ENCODE data around the gene DMRTC2. TPM values are rescaled to one million over a fixed set of nuclear protein-coding genes. Genes with fewer than 3 reads are reported as not detected.

DMRTC2 gene
- total RNA-seq, 8 experiments from 2014 or later, result 0.09 to 0.90 (median 0.13) TPM; not detected in 3

GRCh38 chr19:41890936-41891335 lies 46.1 kb downstream of the DMRTC2 start:
- in situ Hi-C loops (cut with MboI; ENCODE audit: low pct_unique_long_range_greater_than_20kb in 2 of 9, low sequenced_read_pairs in 9 of 9, unreplicated experiment in 9 of 9), result no loop called here
- Histone ChIP-seq H3K4me3 (no peak overlapping the region), H3K4me1 (replicated peaks in 1 of 2) (no peaks in the 10 kb centered on the region), H3K27ac (no peak overlapping the region)
- no peak for ATAC-seq (replicated peaks in 6 of 8)
- WGBS, 10 experiments, result 79 to 100% (median 92%) methylated on average over 2 to 4 of the region's 4 CpGs; no CpG with 5 or more reads in 5 of the 10 experiments

GRCh38 chr19:41892173-41892902 lies 47.5 kb downstream of the DMRTC2 start:
- ATAC-seq (replicated peaks in 6 of 8), result no peak
- Histone ChIP-seq H3K4me1 (replicated peaks in 1 of 2) (no peaks in the 10 kb centered on the region), H3K4me3 (no peak overlapping the region), H3K27ac (no peak overlapping the region)
- in situ Hi-C loops (cut with MboI; ENCODE audit: low pct_unique_long_range_greater_than_20kb in 2 of 9, low sequenced_read_pairs in 9 of 9, unreplicated experiment in 9 of 9), result no loop called here
- WGBS, 10 experiments, result 80 to 93% (median 88%) methylated on average over 2 to 5 of the region's 34 CpGs; no CpG with 5 or more reads in 6 of the 10 experiments

DNA sequence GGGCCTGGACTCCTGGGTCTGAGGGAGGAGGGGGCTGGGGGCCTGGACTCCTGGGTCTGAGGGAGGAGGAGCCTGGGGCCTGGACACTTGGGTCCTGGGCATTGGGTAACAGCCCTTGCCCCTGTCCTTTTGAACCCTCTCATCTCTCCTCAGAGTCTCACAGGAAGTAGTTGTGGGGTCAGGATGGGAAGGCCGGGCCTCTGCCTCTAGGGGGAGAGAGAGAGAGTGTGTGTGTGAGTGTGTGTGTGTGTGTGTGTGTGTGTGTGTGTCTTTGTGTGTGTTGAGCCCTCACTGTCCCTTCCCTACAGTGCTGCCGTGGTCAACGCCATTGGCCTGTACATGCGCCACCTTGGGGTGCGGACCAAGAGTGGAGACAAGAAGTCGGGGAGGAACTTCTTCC lies 49.1 kb downstream of the DMRTC2 start:
- Histone ChIP-seq H3K4me3 (no peak overlapping the region), H3K4me1 (replicated peaks in 1 of 2) (no peaks in the 10 kb centered on the region), H3K27ac (no peak overlapping the region)
- in situ Hi-C loops (cut with MboI; ENCODE audit: low pct_unique_long_range_greater_than_20kb in 2 of 9, low sequenced_read_pairs in 9 of 9, unreplicated experiment in 9 of 9), result no loop called here
- peak in 3 of 8 experiments; percentile 5 to 26 (median 8) for ATAC-seq (replicated peaks in 6 of 8)
- WGBS, 10 experiments, result 94 to 100% (median 95%) methylated on average over 2 to 4 of the region's 6 CpGs; no CpG with 5 or more reads in 7 of the 10 experiments

GRCh38 chr19:41894350-41894749 lies 49.5 kb downstream of the DMRTC2 start:
- Histone ChIP-seq H3K27ac (no peak overlapping the region), H3K4me1 (replicated peaks in 1 of 2) (no peaks in the 10 kb centered on the region), H3K4me3 (no peak overlapping the region)
- peak in 1 of 8 experiments; percentile 1 for ATAC-seq (replicated peaks in 6 of 8)
- WGBS, 10 experiments, result 75 to 93% (median 84%) methylated on average over 1 to 7 of the region's 14 CpGs; no CpG with 5 or more reads in 4 of the 10 experiments
- in situ Hi-C loops (cut with MboI; ENCODE audit: low pct_unique_long_range_greater_than_20kb in 2 of 9, low sequenced_read_pairs in 9 of 9, unreplicated experiment in 9 of 9), result no loop called here

DNA sequence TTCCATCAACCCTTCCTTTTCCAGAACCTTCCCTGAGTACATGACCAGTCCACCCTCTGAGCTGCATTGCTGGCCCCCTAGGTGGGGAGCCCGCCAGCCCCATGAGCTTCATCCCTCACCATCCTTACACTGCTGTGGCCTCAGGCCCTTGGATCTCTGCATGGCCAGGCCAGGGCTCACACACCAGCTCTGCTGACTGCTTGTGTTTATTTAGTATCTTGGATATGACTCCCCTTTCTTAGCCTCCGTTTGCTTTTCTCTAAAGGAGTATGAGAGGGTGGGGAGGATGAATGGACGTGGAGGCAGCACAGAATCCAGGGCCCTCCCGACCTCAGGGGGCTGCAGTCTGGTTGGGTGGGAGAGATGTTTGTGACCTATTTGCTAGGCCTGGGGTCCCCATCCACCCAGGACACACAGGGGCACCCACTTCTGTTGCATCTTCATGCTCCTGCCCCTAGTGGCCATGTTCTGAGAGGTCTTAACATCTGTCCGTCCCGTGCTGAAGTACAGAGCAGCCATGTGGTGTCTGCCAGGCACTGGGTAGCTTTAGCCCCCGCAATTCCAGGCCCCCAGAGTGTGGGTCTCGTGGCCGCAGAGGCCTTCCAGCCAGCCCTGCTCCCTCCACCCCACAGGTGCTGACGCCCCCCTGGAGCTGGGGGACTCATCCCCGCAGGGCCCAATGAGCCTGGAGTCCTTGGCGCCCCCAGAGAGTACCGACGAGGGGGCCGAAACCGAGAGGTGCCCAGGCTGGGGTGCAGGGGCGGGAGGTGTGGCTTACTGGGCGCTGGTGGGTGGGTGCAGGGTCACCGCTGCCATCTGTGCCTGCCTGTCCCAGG lies 51.1 kb downstream of the DMRTC2 start:
- Histone ChIP-seq H3K4me3 (no peak overlapping the region), H3K4me1 (replicated peaks in 1 of 2) (no peaks in the 10 kb centered on the region), H3K27ac (no peak overlapping the region)
- ATAC-seq (replicated peaks in 6 of 8), result peak in 6 of 8 experiments; percentile 20 to 81 (median 36)
- in situ Hi-C loops (cut with MboI; ENCODE audit: low pct_unique_long_range_greater_than_20kb in 2 of 9, low sequenced_read_pairs in 9 of 9, unreplicated experiment in 9 of 9), result no loop called here
- WGBS, 10 experiments, result 50 to 100% (median 83%) methylated on average over 1 to 4 of the region's 19 CpGs; no CpG with 5 or more reads in 2 of the 10 experiments

DNA sequence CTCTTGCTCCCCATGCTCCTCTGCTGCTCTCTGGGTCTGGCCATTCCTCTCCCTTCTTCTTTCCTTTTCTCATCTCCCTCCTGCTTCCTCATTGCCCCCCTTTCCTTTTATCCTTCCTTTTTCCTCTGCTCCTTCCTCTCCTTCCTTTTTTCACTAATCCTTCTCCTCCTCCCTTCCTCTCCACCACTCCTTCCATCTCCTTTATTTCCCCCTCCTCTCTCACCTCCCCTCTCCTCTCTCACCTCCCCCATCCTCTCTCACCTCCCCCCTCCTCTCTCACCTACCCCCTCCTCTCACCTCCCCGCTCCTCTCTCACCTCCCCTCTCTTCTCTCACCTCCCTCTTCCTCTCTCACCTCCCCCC lies 51.7 kb downstream of the DMRTC2 start:
- WGBS, 10 experiments, result no CpG with 5 or more reads among the region's 1 CpG
- in situ Hi-C loops (cut with MboI; ENCODE audit: low pct_unique_long_range_greater_than_20kb in 2 of 9, low sequenced_read_pairs in 9 of 9, unreplicated experiment in 9 of 9), result no loop called here
- ATAC-seq (replicated peaks in 6 of 8), result no peak
- H3K4me3 ChIP-seq, result no peak overlapping the region
- H3K4me1 ChIP-seq (replicated peaks in 1 of 2), result no peaks in the 10 kb centered on the region
- H3K27ac ChIP-seq, result no peak overlapping the region

GRCh38 chr19:41897181-41897580 lies 52.3 kb downstream of the DMRTC2 start:
- WGBS, 10 experiments, result no CpG with 5 or more reads among the region's 3 CpGs

GRCh38 chr19:41897820-41898219 lies 53.0 kb downstream of the DMRTC2 start:
- no peak for ATAC-seq (replicated peaks in 6 of 8)
- in situ Hi-C loops (cut with MboI; ENCODE audit: low pct_unique_long_range_greater_than_20kb in 2 of 9, low sequenced_read_pairs in 9 of 9, unreplicated experiment in 9 of 9), result no loop called here
- H3K4me3 ChIP-seq, result no peak overlapping the region
- H3K27ac ChIP-seq, result no peak overlapping the region
- no peaks in the 10 kb centered on the region for H3K4me1 ChIP-seq (replicated peaks in 1 of 2)
- 75 to 100% (median 94%) methylated on average over 1 to 8 of the region's 24 CpGs; no CpG with 5 or more reads in 6 of the 10 experiments for WGBS, 10 experiments

More at GRCh38 chr19:41897181-41897580, 52.3 kb downstream of the DMRTC2 start:
- Histone ChIP-seq H3K27ac (no peak overlapping the region), H3K4me1 (replicated peaks in 1 of 2) (no peaks in the 10 kb centered on the region), H3K4me3 (no peak overlapping the region)
- peak in 1 of 8 experiments; percentile 9 for ATAC-seq (replicated peaks in 6 of 8)
- in situ Hi-C loops (cut with MboI; ENCODE audit: low pct_unique_long_range_greater_than_20kb in 2 of 9, low sequenced_read_pairs in 9 of 9, unreplicated experiment in 9 of 9), result no loop called here

- Histone ChIP-seq H3K4me3 (no peak overlapping the region), H3K27ac (no peak overlapping the region), H3K4me1 (replicated peaks in 1 of 2) (no peaks in the 10 kb centered on the region)
- 20 to 100% (median 95%) methylated on average over 1 to 8 of the region's 15 CpGs; no CpG with 5 or more reads in 2 of the 10 experiments for whole genome bisulfite sequencing, 10 experiments
- in situ Hi-C loops (cut with MboI; ENCODE audit: low pct_unique_long_range_greater_than_20kb in 2 of 9, low sequenced_read_pairs in 9 of 9, unreplicated experiment in 9 of 9), result no loop called here
- ATAC-seq (replicated peaks in 6 of 8), result no peak
Measured at GRCh38 chr19:41898235-41898634, 53.4 kb downstream of the DMRTC2 start.

Other genes starting within 250 kb of the DMRTC2 start
- gene CEACAM4, start 218.0 kb upstream of the DMRTC2 start, total RNA-seq, result under 1 TPM in 2 of 8 experiments, not detected in 6; 0.31 to 0.47 TPM
- under 1 TPM in 3 of 8 experiments, not detected in 5; 0.13 to 0.28 (median 0.21) TPM for gene CEACAM7, start 156.8 kb upstream of the DMRTC2 start, total RNA-seq
- gene CEACAM5, start 136.4 kb upstream of the DMRTC2 start, total RNA-seq, result 1 to 10 TPM in 1 of 8 experiments, under 1 TPM in 2, not detected in 5; 0.13 to 1.0 (median 0.19) TPM
- gene CEACAM6, start 89.5 kb upstream of the DMRTC2 start, total RNA-seq, result under 1 TPM in 5 of 8 experiments, not detected in 3; 0.05 to 0.56 (median 0.14) TPM
- gene CEACAM3, start 48.5 kb upstream of the DMRTC2 start, total RNA-seq, result 1 to 10 TPM in 2 of 8 experiments, under 1 TPM in 1, not detected in 5; 0.25 to 1.4 (median 1.3) TPM
- under 1 TPM in 5 of 8 experiments, not detected in 3; 0.14 to 0.43 (median 0.25) TPM for gene LYPD4, start 359 bp upstream of the DMRTC2 start, total RNA-seq
- gene RPS19, start 15.2 kb downstream of the DMRTC2 start, total RNA-seq, result 1,000 to 10,000 TPM; 2,323 to 4,988 (median 4,056) TPM
- 1 to 10 TPM in 1 of 8 experiments, under 1 TPM in 6, not detected in 1; 0.27 to 1.1 (median 0.41) TPM for gene CD79A, start 32.2 kb downstream of the DMRTC2 start, total RNA-seq
- 10 to 100 TPM; 10.4 to 64.9 (median 24.2) TPM for gene ARHGEF1, start 38.1 kb downstream of the DMRTC2 start, total RNA-seq
- gene ERFL, start 83.4 kb downstream of the DMRTC2 start, total RNA-seq, result 1 to 10 TPM in 2 of 8 experiments, under 1 TPM in 6; 0.25 to 1.8 (median 0.59) TPM
- gene RABAC1, start 114.3 kb downstream of the DMRTC2 start, total RNA-seq, result 100 to 1,000 TPM in 6 of 8 experiments, 10 to 100 TPM in 2; 77.0 to 267 (median 181) TPM
- gene ATP1A3, start 149.2 kb downstream of the DMRTC2 start, total RNA-seq, result 100 to 1,000 TPM in 4 of 8 experiments, 10 to 100 TPM in 1, 1 to 10 TPM in 3; 2.4 to 243 (median 117) TPM
- gene GRIK5, start 225.2 kb downstream of the DMRTC2 start, total RNA-seq, result 10 to 100 TPM in 3 of 8 experiments, 1 to 10 TPM in 3, under 1 TPM in 2; 0.41 to 19.5 (median 6.1) TPM
- gene ZNF574, start 231.1 kb downstream of the DMRTC2 start, total RNA-seq, result 10 to 100 TPM in 6 of 8 experiments, 1 to 10 TPM in 2; 7.4 to 17.4 (median 11.6) TPM

Data from motor neuron (in vitro differentiated cells).